GM12878 (cell line): ENCODE results near the gene BRWD1.

Experiments
- BRCA1 ChIP-seq: IDR thresholded peaks from 2 replicates; pipeline ENCODE4 v1.6.1; 2011; ENCODE audit warnings: low read depth, low read length, improper control_type of control experiment
- CTCF ChIP-seq, 3 experiments: IDR thresholded peaks in 2 of 3; conservative IDR thresholded peaks in 1 of 3; 2 replicates each; pipeline ENCODE4 v1.5.1; 2011; ENCODE audit warnings: low read depth in 3 of 3, low read length in 3 of 3, mild to moderate bottlenecking in 3 of 3, control low read depth in 2 of 3, moderate library complexity in 2 of 3, inconsistent platforms in 1 of 3, mixed read lengths in 1 of 3; ENCODE audit not compliant: control insufficient read depth in 2 of 3, insufficient read depth in 1 of 3; ENCODE audit errors: extremely low read depth in 1 of 3
- HCFC1 ChIP-seq: fragments of 150-350 bp; IDR thresholded peaks from 2 replicates; pipeline ENCODE4 v1.6.1; 2014; ENCODE audit warnings: low read length
- IKZF2 ChIP-seq, 2 experiments: fragments of 450-650 bp; IDR thresholded peaks; 2 replicates each; pipeline ENCODE4 v1.6.1; 2017; ENCODE audit warnings: mild to moderate bottlenecking in 2 of 2, moderate library complexity in 2 of 2
- MAX ChIP-seq: IDR thresholded peaks from 2 replicates; pipeline ENCODE4 v1.6.1; 2012; ENCODE audit warnings: low read depth, low read length, improper control_type of control experiment
- ZBED1 ChIP-seq: IDR thresholded peaks from 2 replicates; pipeline ENCODE4 v1.6.1; 2016; ENCODE audit warnings: borderline replicate concordance
- ZBTB40 ChIP-seq: fragments of 450-650 bp; IDR thresholded peaks from 2 replicates; pipeline ENCODE4 v1.6.1; 2016; ENCODE audit warnings: mild to moderate bottlenecking, moderate library complexity, borderline replicate concordance

GRCh38 chr21:39340687-39341086 is 27.3 kb upstream of the BRWD1 start:
- no peak for TF ChIP-seq ZBED1
- TF ChIP-seq CTCF (IDR thresholded peaks at IDR 0.05 in 2 of 3, conservative IDR thresholded peaks at IDR 0.05 in 1 of 3; ENCODE audit: control insufficient read depth in 2 of 3, extremely low read depth in 1 of 3, insufficient read depth in 1 of 3, low read depth in 3 of 3, low read length in 3 of 3) = no peak
- no peak for TF ChIP-seq ZBTB40
- TF ChIP-seq BRCA1 = no peak
- no peak for TF ChIP-seq MAX
- TF ChIP-seq HCFC1 = no peak
- TF ChIP-seq IKZF2 (IDR thresholded peaks at IDR 0.05) = no peak
